Lung (tissue), 12 donors: ENCODE data around the gene MED14. TPM values are rescaled to one million over a fixed set of nuclear protein-coding genes. Genes with fewer than 3 reads are reported as not detected.
A peak's percentile ranks its signal among the peaks of the same experiment; 100 is the strongest.

Source experiments
- ATAC-seq: fragments of 200-7000 bp; cut with Tn5 transposase; one replicate; pipeline ENCODE4 v1.9.1; 2020; ENCODE audit warnings: moderate number of reproducible peaks; ENCODE audit not compliant: insufficient read depth, low FRiP score
- DNase-seq, 3 donors: peaks; one replicate each; pipeline ENCODE4 v3.0.0-alpha.2; 2013 to 2017
- H3K27ac ChIP-seq, 2 donors: one replicate each; pipeline ENCODE4 v1.5.1; 2013; ENCODE audit warnings: mild to moderate bottlenecking in 2 of 2, moderate library complexity in 2 of 2, control low read depth in 1 of 2, inconsistent platforms in 1 of 2, low read depth in 1 of 2, low read length in 1 of 2
- H3K27me3 ChIP-seq, 3 donors: one replicate each; pipeline ENCODE4 v1.5.1; 2013; ENCODE audit warnings: low read length in 2 of 3; ENCODE audit not compliant: control insufficient read depth in 3 of 3, insufficient read depth in 3 of 3
- H3K36me3 ChIP-seq, 4 donors: one replicate each; pipeline ENCODE4 v1.5.1; 2013; ENCODE audit warnings: low read length in 4 of 4, mild to moderate bottlenecking in 1 of 4, moderate library complexity in 1 of 4; ENCODE audit not compliant: control insufficient read depth in 4 of 4, insufficient read depth in 4 of 4
- H3K4me1 ChIP-seq, 5 donors: one replicate each; pipeline ENCODE4 v1.5.1; 2013; ENCODE audit warnings: low read length in 5 of 5, mild to moderate bottlenecking in 2 of 5, moderate library complexity in 1 of 5; ENCODE audit not compliant: control insufficient read depth in 5 of 5, insufficient read depth in 5 of 5
- H3K4me3 ChIP-seq: one replicate; pipeline ENCODE4 v1.5.1; 2013; ENCODE audit warnings: mild to moderate bottlenecking, control low read depth, moderate library complexity
- H3K9ac ChIP-seq, 2 donors: one replicate each; pipeline ENCODE4 v1.5.1; 2013; ENCODE audit warnings: low read length in 2 of 2, control low read depth in 1 of 2; ENCODE audit not compliant: insufficient read depth in 1 of 2
- H3K9me3 ChIP-seq, 4 donors: one replicate each; pipeline ENCODE4 v1.5.1; 2013; ENCODE audit warnings: low read length in 3 of 4, mild to moderate bottlenecking in 1 of 4, moderate library complexity in 1 of 4; ENCODE audit not compliant: control insufficient read depth in 4 of 4, insufficient read depth in 3 of 4
- CTCF ChIP-seq: IDR thresholded peaks from 2 replicates; pipeline ENCODE4 v1.5.1; 2012; ENCODE audit warnings: mild to moderate bottlenecking; ENCODE audit errors: control extremely low read depth, extremely low read depth
- WGBS, 2 donors: extraction: QIAGEN DNeasy Blood & Tissue Kit; methylation state at CpG; one replicate each; pipeline ENCODE4 v1.1.7; 2013; 5-methylcytosine and 5-hydroxymethylcytosine counted together
- polyA plus RNA-seq, 2 donors: library from polyadenylated mRNA; stranded (reverse); fragments of 200-250 nt; gene quantifications; one replicate each; pipeline ENCODE4 v1.2.1, GENCODE V29; 2013
- total RNA-seq, 2 donors: library from RNA; depleted of rRNA in 1 of 2; stranded (reverse); fragments of >200 nt in 1 of 2; gene quantifications; one replicate each; pipeline ENCODE4 v1.2.1, GENCODE V29; 2014 to 2021
- donor health status: control.
- donor health status: control.
- donor health status: Bipolar disorder and iron deficiency.
- donor health status: healthy.
- donor health status: DM: yes; HTN: yes; CAD: no.

Gene MED14
- total and polyA plus RNA-seq, 4 donors, result 9.1 to 41.1 (median 25.6) TPM

DNA sequence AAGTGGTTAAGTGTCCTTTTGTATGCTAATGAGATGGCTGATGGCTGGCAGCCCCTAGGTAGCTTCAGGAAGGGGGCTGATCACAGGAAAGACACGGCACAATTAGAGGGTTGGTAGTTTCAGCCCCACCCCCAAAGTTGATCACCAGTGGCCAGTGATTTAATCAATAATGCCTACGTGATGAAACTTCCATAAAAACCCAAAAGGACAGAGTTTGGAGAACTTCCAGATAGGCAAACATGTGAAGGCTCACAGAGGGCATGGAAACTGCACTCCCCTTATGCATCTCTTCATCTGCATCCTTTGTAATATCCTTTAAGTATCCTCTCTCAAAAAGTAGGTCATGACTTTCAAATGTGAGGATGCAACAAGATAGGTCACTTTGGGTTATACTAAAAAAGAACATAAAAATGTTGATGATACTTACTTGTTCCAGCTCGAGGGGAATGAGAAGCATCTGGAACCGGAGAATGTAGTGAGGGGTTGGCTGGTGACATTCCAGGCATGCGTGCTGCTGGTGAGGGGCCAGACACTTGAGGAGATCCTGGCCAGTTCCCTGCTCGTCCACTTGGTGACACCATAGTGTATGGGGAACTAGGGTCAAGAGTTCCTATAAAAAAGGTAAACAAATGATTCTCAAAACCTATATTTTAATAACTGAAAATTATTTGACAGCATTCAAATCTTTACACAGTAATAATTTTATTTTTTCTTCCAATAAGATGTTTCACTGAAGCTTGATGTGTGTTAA lies 71.3 kb downstream of the MED14 start:
- no peak overlapping the region for H3K4me3 ChIP-seq
- H3K4me1 ChIP-seq, result no peaks in the 10 kb centered on the region
- ATAC-seq (no peak), DNase-seq (peak; percentile 26 to 48 (median 46))
- peaks cover 0 to 3% (median 0%) of the 10 kb centered on the region in 4 donors for H3K9me3 ChIP-seq
- H3K36me3 ChIP-seq, result peaks cover 3 to 14% (median 6%) of the 10 kb centered on the region in 4 donors
- no peak overlapping the region for H3K9ac ChIP-seq
- H3K27ac ChIP-seq, result no peak overlapping the region
- 49 to 73% methylated on average over 6 of the region's 6 CpGs for WGBS, 2 donors
- TF ChIP-seq CTCF, result no peak
- H3K27me3 ChIP-seq, result peaks cover 0 to 29% (median 14%) of the 10 kb centered on the region in 3 donors

DNA sequence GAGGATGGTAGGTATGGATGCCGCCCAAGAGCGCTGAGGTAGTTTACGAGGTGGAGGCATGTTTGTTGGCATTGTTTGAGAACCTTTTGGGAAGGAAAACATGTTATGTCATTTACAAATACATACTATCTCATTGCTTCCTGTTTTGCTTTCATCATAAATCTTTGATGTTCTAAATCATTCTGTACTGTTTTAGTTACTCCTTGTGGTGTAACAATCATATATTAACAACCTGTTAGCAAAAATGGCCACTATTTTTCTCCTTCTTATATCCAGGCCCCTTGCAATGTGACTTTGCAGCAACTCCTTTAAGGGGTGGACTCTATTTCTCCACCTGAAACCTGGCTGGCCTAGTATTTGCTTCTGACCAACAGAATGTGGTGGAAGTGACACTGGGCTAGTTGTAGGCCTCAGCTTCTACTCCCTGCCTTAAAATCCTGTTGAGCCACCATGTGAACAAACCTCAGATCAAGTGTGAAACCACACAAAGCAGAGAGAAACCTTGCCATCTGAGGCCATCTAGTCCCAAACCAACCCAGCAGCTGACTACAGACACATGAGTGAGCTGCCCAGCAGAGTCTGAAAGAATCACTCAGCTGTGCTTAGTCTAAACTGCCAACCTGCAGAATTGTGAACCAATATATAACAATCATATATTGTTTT lies 72.1 kb downstream of the MED14 start:
- WGBS, 2 donors, result 84 to 89% methylated on average over 3 of the region's 3 CpGs
- TF ChIP-seq CTCF, result no peak
- ATAC-seq, result no peak
- no peak for DNase-seq
- Histone ChIP-seq H3K36me3 (peaks cover 3 to 15% (median 6%) of the 10 kb centered on the region in 4 donors), H3K9me3 (peaks cover 0 to 3% (median 0%) of the 10 kb centered on the region in 4 donors), H3K4me3 (no peak overlapping the region), H3K27me3 (peaks cover 0 to 28% (median 12%) of the 10 kb centered on the region in 3 donors), H3K9ac (no peak overlapping the region), H3K27ac (no peak overlapping the region), H3K4me1 (no peaks in the 10 kb centered on the region)

- no peaks in the 10 kb centered on the region for H3K4me1 ChIP-seq
- peaks cover 0 to 23% (median 15%) of the 10 kb centered on the region in 3 donors for H3K27me3 ChIP-seq
- ATAC-seq, result no peak
- no peak overlapping the region for H3K9ac ChIP-seq
- H3K36me3 ChIP-seq, result peaks cover 5 to 12% (median 9%) of the 10 kb centered on the region in 4 donors
- H3K27ac ChIP-seq, result no peak overlapping the region
- no peak for TF ChIP-seq CTCF
- H3K4me3 ChIP-seq, result no peak overlapping the region
- 89 to 100% methylated on average over 2 of the region's 2 CpGs for WGBS, 2 donors
- DNase-seq, result no peak
- H3K9me3 ChIP-seq, result no peaks in the 10 kb centered on the region
Measured at GRCh38 chrX:40661489-40661888, 73.9 kb downstream of the MED14 start.
